Measurements from ENCODE around the gene PLGRKT. TPM values are rescaled to one million over a fixed set of nuclear protein-coding genes. Genes with fewer than 3 reads are reported as not detected.
"Not testable (repeated sequence)": the region's sequence is repeated elsewhere in the genome, so short reads cannot be mapped to it uniquely, and the experiment has no call there.

PLGRKT gene
- polyA plus RNA-seq, 3 donors, result 4.6 to 19.7 (median 14.8) TPM

- Histone ChIP-seq H4K20me1 (ENCODE audit: insufficient read depth, low read length) (no peaks in the 10 kb centered on the region), H3K4me1 (ENCODE audit: control insufficient read depth in 1 of 2, insufficient read depth in 2 of 2, low read length in 2 of 2) (no peaks in the 10 kb centered on the region), H3K36me3 (replicated peaks in 1 of 2; ENCODE audit: control insufficient read depth in 1 of 2, insufficient read depth in 2 of 2, low read length in 2 of 2) (no peaks in the 10 kb centered on the region), H3K9ac (ENCODE audit: insufficient read depth, low read length, poor library complexity, severe bottlenecking) (no peak overlapping the region), H3K27ac (ENCODE audit: low read depth in 1 of 2, low read length in 2 of 2) (no peak overlapping the region), H3K79me2 (ENCODE audit: insufficient read depth, low read length) (no peaks in the 10 kb centered on the region), H3K4me3 (replicated peaks in 1 of 3; ENCODE audit: low read depth in 2 of 3, low read length in 3 of 3) (no peak overlapping the region), H3K4me2 (replicated peaks; ENCODE audit: extremely low read depth, low read length, poor library complexity, severe bottlenecking) (no peak overlapping the region), H3K9me3 (replicated peaks in 1 of 2; ENCODE audit: control insufficient read depth in 1 of 2, insufficient read depth in 1 of 2, low read length in 2 of 2) (peaks cover 16 to 17% of the 10 kb centered on the region in 2 donors), H2AFZ (ENCODE audit: insufficient read depth, low read depth, low read length, poor library complexity, severe bottlenecking) (no peak overlapping the region), H3K27me3 (ENCODE audit: control insufficient read depth in 2 of 2, insufficient read depth in 2 of 2, low read length in 2 of 2) (no peaks in the 10 kb centered on the region)
- Mint-ChIP-seq H3K27me3 (ENCODE audit: low read depth in 3 of 3) (no peaks in the 10 kb centered on the region), H3K4me3 (no peak overlapping the region), H3K27ac (no peak overlapping the region), H3K4me1 (no peaks in the 10 kb centered on the region), H3K9me3 (peaks cover 21 to 39% (median 32%) of the 10 kb centered on the region in 7 donors), H3K36me3 (peaks cover 6 to 7% of the 10 kb centered on the region in 2 donors)
- DNase-seq, result no peak
- WGBS (ENCODE audit: insufficient coverage), result 90% methylated on average over 1 of the region's 1 CpG
- TF ChIP-seq, protein P1, sequence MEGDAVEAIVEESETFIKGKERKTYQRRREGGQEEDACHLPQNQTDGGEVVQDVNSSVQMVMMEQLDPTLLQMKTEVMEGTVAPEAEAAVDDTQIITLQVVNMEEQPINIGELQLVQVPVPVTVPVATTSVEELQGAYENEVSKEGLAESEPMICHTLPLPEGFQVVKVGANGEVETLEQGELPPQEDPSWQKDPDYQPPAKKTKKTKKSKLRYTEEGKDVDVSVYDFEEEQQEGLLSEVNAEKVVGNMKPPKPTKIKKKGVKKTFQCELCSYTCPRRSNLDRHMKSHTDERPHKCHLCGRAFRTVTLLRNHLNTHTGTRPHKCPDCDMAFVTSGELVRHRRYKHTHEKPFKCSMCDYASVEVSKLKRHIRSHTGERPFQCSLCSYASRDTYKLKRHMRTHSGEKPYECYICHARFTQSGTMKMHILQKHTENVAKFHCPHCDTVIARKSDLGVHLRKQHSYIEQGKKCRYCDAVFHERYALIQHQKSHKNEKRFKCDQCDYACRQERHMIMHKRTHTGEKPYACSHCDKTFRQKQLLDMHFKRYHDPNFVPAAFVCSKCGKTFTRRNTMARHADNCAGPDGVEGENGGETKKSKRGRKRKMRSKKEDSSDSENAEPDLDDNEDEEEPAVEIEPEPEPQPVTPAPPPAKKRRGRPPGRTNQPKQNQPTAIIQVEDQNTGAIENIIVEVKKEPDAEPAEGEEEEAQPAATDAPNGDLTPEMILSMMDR (IDR thresholded peaks at IDR 0.05), result no peak
- intact Hi-C loops (cut with micrococcal nuclease), result no loop called here
These were observed 29.1 kb downstream of the PLGRKT start for GRCh38 chr9:5408596-5408995.

- no peak overlapping the region for H3K4me3 Mint-ChIP-seq
- peaks cover 0 to 3% of the 10 kb centered on the region in 2 donors for H3K36me3 Mint-ChIP-seq
- no peak overlapping the region for H3K27ac Mint-ChIP-seq
- no peak for DNase-seq
- H3K4me1 Mint-ChIP-seq, result no peaks in the 10 kb centered on the region
- peaks cover 2 to 18% (median 11%) of the 10 kb centered on the region in 7 donors for H3K9me3 Mint-ChIP-seq
- no peaks in the 10 kb centered on the region for H3K79me2 ChIP-seq (ENCODE audit: insufficient read depth, low read length)
- no peaks in the 10 kb centered on the region for H3K27me3 ChIP-seq (ENCODE audit: control insufficient read depth in 2 of 2, insufficient read depth in 2 of 2, low read length in 2 of 2)
- no peaks in the 10 kb centered on the region for H3K36me3 ChIP-seq (replicated peaks in 1 of 2; ENCODE audit: control insufficient read depth in 1 of 2, insufficient read depth in 2 of 2, low read length in 2 of 2)
- no peak overlapping the region for H3K27ac ChIP-seq (ENCODE audit: low read depth in 1 of 2, low read length in 2 of 2)
- H3K27me3 Mint-ChIP-seq (ENCODE audit: low read depth in 3 of 3), result no peaks in the 10 kb centered on the region
- H3K9ac ChIP-seq (ENCODE audit: insufficient read depth, low read length, poor library complexity, severe bottlenecking), result no peak overlapping the region
- no peak overlapping the region for H3K4me3 ChIP-seq (replicated peaks in 1 of 3; ENCODE audit: low read depth in 2 of 3, low read length in 3 of 3)
- TF ChIP-seq, protein P1 (IDR thresholded peaks at IDR 0.05), result no peak
- intact Hi-C loops (cut with micrococcal nuclease), result no loop called here
- H2AFZ ChIP-seq (ENCODE audit: insufficient read depth, low read depth, low read length, poor library complexity, severe bottlenecking), result no peak overlapping the region
- H3K4me2 ChIP-seq (replicated peaks; ENCODE audit: extremely low read depth, low read length, poor library complexity, severe bottlenecking), result no peak overlapping the region
- H3K9me3 ChIP-seq (replicated peaks in 1 of 2; ENCODE audit: control insufficient read depth in 1 of 2, insufficient read depth in 1 of 2, low read length in 2 of 2), result no peaks in the 10 kb centered on the region
- H3K4me1 ChIP-seq (ENCODE audit: control insufficient read depth in 1 of 2, insufficient read depth in 2 of 2, low read length in 2 of 2), result no peaks in the 10 kb centered on the region
- no peaks in the 10 kb centered on the region for H4K20me1 ChIP-seq (ENCODE audit: insufficient read depth, low read length)
These were observed 35.5 kb downstream of the PLGRKT start for GRCh38 chr9:5402217-5402616.

DNA sequence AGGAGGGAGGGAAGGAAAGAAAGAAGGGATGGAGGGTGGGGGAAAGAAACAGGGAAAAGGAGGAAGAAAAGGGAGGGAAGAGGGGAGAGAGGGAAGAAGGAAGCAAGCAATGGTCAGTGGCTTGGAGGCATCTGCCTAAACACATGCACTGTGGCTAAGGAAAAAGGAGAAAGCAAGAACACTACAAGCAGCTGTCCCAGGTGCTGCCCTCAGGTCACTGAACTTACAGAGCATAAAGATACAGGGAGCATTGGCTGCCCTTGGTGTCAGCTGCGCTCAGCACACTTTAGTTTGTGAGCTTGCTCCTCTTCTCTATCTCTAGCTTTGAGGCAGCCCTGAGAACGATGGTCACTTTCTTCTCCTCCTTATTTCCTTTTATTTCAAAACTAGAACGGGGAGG, 40.2 kb downstream of the PLGRKT start:
- H3K4me1 Mint-ChIP-seq; H3K27me3 ChIP-seq (ENCODE audit: control insufficient read depth in 2 of 2, insufficient read depth in 2 of 2, low read length in 2 of 2); H4K20me1 ChIP-seq (ENCODE audit: insufficient read depth, low read length); H3K36me3 Mint-ChIP-seq; H3K4me3 Mint-ChIP-seq; H2AFZ ChIP-seq (ENCODE audit: insufficient read depth, low read depth, low read length, poor library complexity, severe bottlenecking); H3K4me1 ChIP-seq (ENCODE audit: control insufficient read depth in 1 of 2, insufficient read depth in 2 of 2, low read length in 2 of 2); H3K27ac Mint-ChIP-seq; H3K4me3 ChIP-seq (replicated peaks in 1 of 3; ENCODE audit: low read depth in 2 of 3, low read length in 3 of 3); H3K79me2 ChIP-seq (ENCODE audit: insufficient read depth, low read length); H3K27me3 Mint-ChIP-seq (ENCODE audit: low read depth in 3 of 3); H3K4me2 ChIP-seq (replicated peaks; ENCODE audit: extremely low read depth, low read length, poor library complexity, severe bottlenecking); H3K9me3 Mint-ChIP-seq; DNase-seq; H3K27ac ChIP-seq (ENCODE audit: low read depth in 1 of 2, low read length in 2 of 2); H3K9ac ChIP-seq (ENCODE audit: insufficient read depth, low read length, poor library complexity, severe bottlenecking); H3K36me3 ChIP-seq (replicated peaks in 1 of 2; ENCODE audit: control insufficient read depth in 1 of 2, insufficient read depth in 2 of 2, low read length in 2 of 2); intact Hi-C loops (cut with micrococcal nuclease); H3K9me3 ChIP-seq (replicated peaks in 1 of 2; ENCODE audit: control insufficient read depth in 1 of 2, insufficient read depth in 1 of 2, low read length in 2 of 2): not testable (repeated sequence)
- WGBS (ENCODE audit: insufficient coverage), result no CpG with 5 or more reads among the region's 3 CpGs
